ENCODE results near the gene POLE3.

POLE3 gene

DNA sequence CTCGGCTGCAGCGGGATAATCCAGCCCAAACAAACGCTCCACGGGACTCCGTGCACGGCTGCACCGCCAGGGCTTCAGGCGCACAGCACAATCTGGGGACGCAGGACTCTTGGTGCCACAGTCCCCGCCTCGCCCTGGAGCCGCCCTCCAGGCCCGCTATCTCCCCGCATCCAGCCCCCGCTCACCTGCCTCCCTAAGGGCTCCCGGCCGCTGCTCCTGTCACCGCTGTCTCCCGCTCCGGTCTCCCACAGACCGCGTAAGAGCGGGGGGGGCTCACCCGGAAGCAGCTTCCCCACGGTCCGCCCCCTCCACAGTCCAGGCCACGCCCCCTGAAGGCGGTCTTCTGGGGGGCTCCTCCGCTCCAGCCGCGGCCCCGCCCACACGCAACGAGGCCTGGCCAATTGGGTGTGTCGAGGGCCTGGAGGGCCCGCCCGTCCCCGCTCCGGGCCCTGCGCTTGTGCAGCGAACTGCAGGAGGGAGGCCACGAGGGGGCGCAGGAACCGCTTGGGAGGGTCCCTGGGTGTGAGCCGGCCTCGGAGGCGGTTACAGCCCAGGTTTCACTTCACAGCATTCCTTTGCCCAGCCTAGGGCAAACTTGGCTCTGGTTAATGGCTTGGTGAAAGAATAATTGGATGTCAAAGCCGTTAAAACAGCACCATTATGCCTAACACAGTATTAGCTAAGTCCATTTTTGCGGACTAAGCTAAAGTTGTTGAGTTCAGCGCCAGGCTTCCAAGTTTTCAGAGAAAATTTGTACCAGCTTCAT, 9.3 kb downstream of the POLE3 start, which contains the start of gene ALAD:
ALAD (minus strand) TSS at position 258 of the 766 bp plus-strand sequence. CDS start 7,725 bp downstream, outside the sequence.
- peaks cover 20% of the 10 kb centered on the region for H3K79me2 ChIP-seq (ENCODE audit: insufficient read depth, low read length)
- no peaks in the 10 kb centered on the region for H4K20me1 ChIP-seq (ENCODE audit: insufficient read depth, low read length, poor library complexity, severe bottlenecking)
- no peaks in the 10 kb centered on the region for H3K9me3 ChIP-seq (ENCODE audit: insufficient read depth, low read depth, low read length)
- no peaks in the 10 kb centered on the region for H3F3A ChIP-seq (ENCODE audit: low read depth)
- H2AFZ ChIP-seq (ENCODE audit: low read length): peak within 1 kb of the TSS; percentile 95
- peak within 1 kb of the TSS; percentile 100 for H3K4me3 ChIP-seq (ENCODE audit: low read length, poor library complexity, severe bottlenecking)
- peak; percentile 79 for TF ChIP-seq CTCF (conservative IDR thresholded peaks at IDR 0.05; ENCODE audit: low read length)
- TF ChIP-seq EZH2phosphoT487 (IDR thresholded peaks at IDR 0.05; ENCODE audit: borderline replicate concordance): no peak
- H3K4me2 ChIP-seq (ENCODE audit: low read depth, low read length, poor library complexity, severe bottlenecking): peak within 1 kb of the TSS; percentile 78
- H3K9ac ChIP-seq (ENCODE audit: low read depth, low read length, poor library complexity, severe bottlenecking): peak within 1 kb of the TSS; percentile 88
- H3K9me2 ChIP-seq (replicated peaks; ENCODE audit: low read depth, low read length): no peaks in the 10 kb centered on the region
- peaks cover 27% of the 10 kb centered on the region for H3K4me1 ChIP-seq (ENCODE audit: insufficient read depth, low read length, poor library complexity, severe bottlenecking)
- no peaks in the 10 kb centered on the region for H3K27me3 ChIP-seq (ENCODE audit: insufficient read depth, low read length, poor library complexity, severe bottlenecking)
- no peaks in the 10 kb centered on the region for H3K36me3 ChIP-seq (ENCODE audit: insufficient read depth, low read length)

DNA sequence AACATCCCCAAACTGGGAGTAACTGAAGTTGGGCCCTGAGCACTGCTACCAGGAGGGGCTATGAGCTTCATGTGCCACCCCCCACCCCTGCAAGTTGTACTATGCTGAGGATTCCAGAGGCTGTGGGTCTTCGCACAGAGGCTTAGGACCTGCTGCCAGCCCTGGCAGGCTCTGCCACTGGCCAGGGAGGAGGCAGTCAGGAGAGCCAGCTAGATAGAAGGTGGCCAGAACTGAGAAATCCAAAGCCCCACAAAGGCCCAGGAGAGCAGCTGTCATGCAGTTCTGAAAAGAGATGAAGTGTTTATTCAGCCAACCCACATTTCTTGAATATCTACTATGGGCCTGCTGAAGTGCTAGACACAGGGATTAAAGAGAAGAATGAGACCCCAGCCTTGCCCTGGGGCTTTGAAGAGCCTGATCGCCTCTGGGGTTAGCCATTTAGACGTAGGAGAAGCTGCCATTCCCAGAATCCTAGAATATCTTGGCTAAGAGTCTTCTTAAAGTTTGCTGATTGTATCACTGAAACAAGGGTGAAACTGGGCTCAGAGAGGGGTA, 10.8 kb downstream of the POLE3 start:
- Histone ChIP-seq H3K9me2 (replicated peaks; ENCODE audit: low read depth, low read length) (no peaks in the 10 kb centered on the region), H3K4me2 (ENCODE audit: low read depth, low read length, poor library complexity, severe bottlenecking) (peak overlapping the region; percentile 78), H3F3A (ENCODE audit: low read depth) (no peaks in the 10 kb centered on the region), H3K27me3 (ENCODE audit: insufficient read depth, low read length, poor library complexity, severe bottlenecking) (no peaks in the 10 kb centered on the region), H3K9me3 (ENCODE audit: insufficient read depth, low read depth, low read length) (no peaks in the 10 kb centered on the region), H3K36me3 (ENCODE audit: insufficient read depth, low read length) (no peaks in the 10 kb centered on the region), H3K4me1 (ENCODE audit: insufficient read depth, low read length, poor library complexity, severe bottlenecking) (peaks cover 27% of the 10 kb centered on the region), H2AFZ (ENCODE audit: low read length) (no peak overlapping the region), H3K79me2 (ENCODE audit: insufficient read depth, low read length) (peaks cover 20% of the 10 kb centered on the region), H4K20me1 (ENCODE audit: insufficient read depth, low read length, poor library complexity, severe bottlenecking) (no peaks in the 10 kb centered on the region), H3K4me3 (ENCODE audit: low read length, poor library complexity, severe bottlenecking) (peak overlapping the region; percentile 100), H3K9ac (ENCODE audit: low read depth, low read length, poor library complexity, severe bottlenecking) (peak overlapping the region; percentile 88)
- no peak for TF ChIP-seq CTCF (conservative IDR thresholded peaks at IDR 0.05; ENCODE audit: low read length)
- TF ChIP-seq EZH2phosphoT487 (IDR thresholded peaks at IDR 0.05; ENCODE audit: borderline replicate concordance): no peak

DNA sequence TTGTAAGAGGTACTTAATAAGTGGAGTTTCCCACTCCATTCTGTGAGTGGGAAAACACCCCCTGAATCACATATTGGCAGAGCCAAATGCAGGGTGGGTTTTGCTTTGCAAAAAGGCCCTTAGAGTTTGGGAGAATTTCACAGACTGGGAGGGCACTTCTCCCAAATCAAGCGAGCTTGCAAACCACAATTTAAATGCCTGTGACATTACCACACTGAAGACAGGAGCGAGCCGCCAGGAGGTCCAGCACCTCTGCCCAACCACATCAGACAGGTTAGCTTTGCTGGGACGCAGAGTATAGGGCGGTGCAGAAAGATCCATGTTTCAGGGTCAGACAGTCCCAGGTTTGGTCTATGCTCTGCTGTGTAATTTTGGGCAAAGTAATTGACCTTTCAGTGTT, 11.7 kb downstream of the POLE3 start:
- TF ChIP-seq EZH2phosphoT487 (IDR thresholded peaks at IDR 0.05; ENCODE audit: borderline replicate concordance) (no peak), CTCF (conservative IDR thresholded peaks at IDR 0.05; ENCODE audit: low read length) (no peak)
- Histone ChIP-seq H3K9ac (ENCODE audit: low read depth, low read length, poor library complexity, severe bottlenecking) (peak overlapping the region; percentile 88), H3K79me2 (ENCODE audit: insufficient read depth, low read length) (peaks cover 20% of the 10 kb centered on the region), H3K4me2 (ENCODE audit: low read depth, low read length, poor library complexity, severe bottlenecking) (peak overlapping the region; percentile 78), H4K20me1 (ENCODE audit: insufficient read depth, low read length, poor library complexity, severe bottlenecking) (no peaks in the 10 kb centered on the region), H3F3A (ENCODE audit: low read depth) (no peaks in the 10 kb centered on the region), H3K36me3 (ENCODE audit: insufficient read depth, low read length) (no peaks in the 10 kb centered on the region), H3K4me3 (ENCODE audit: low read length, poor library complexity, severe bottlenecking) (no peak overlapping the region), H3K27me3 (ENCODE audit: insufficient read depth, low read length, poor library complexity, severe bottlenecking) (no peaks in the 10 kb centered on the region), H3K9me2 (replicated peaks; ENCODE audit: low read depth, low read length) (no peaks in the 10 kb centered on the region), H3K4me1 (ENCODE audit: insufficient read depth, low read length, poor library complexity, severe bottlenecking) (peaks cover 27% of the 10 kb centered on the region), H2AFZ (ENCODE audit: low read length) (no peak overlapping the region), H3K9me3 (ENCODE audit: insufficient read depth, low read depth, low read length) (no peaks in the 10 kb centered on the region)

Measured in Loucy (cell line).